HG03521 (cell line): Measurements from ENCODE around the gene GEMIN8.

Source experiments
- ATAC-seq: cut with Tn5 transposase; IDR thresholded peaks from one replicate; pipeline ENCODE4 v1.9.1; 2021; ENCODE audit warnings: mild to moderate bottlenecking, moderate library complexity; ENCODE audit not compliant: unreplicated experiment

The GEMIN8 gene, protein sequence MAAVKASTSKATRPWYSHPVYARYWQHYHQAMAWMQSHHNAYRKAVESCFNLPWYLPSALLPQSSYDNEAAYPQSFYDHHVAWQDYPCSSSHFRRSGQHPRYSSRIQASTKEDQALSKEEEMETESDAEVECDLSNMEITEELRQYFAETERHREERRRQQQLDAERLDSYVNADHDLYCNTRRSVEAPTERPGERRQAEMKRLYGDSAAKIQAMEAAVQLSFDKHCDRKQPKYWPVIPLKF

DNA sequence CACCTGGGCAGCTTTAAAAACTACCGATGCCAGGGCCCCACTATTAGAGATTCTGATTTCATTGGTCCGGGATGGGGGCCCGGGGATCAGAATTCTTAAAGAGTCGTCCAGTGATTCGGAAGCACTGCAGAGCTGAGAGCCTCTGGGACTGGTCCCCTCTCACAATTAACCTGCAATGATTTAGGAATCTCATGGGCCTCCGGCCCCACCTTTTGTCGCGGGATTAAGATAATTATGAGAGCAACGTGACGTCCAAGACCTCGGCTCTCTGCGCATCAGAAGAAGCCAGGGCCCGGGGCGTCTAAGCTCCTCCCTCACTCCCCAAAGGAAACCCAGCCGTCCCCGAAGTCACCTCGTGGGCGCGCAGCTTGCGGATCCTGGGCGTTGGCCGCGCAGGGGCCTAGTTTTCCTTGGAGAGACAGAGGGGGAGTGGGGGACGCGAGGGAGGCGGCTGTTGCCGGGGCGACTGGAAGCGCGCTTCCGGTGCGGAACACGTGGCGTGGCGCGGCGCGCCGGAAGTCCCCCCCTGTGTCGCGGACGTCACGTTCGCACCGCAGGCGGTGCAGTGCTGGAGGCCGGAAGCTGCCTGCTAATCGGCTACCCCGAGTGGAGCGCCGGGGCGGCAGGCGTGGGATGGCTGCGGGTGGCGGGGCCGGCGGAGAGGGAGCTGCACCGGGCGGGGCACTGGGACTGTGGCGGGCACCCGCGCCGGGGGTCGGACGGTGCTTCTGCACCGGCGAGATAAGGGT is at the start of gene GEMIN8:
Gene GEMIN8, minus strand, starts transcription at position 468 of the 749 bp plus-strand sequence. CDS start 8,414 bp downstream, outside the sequence.
- peak; percentile 94 for ATAC-seq

DNA sequence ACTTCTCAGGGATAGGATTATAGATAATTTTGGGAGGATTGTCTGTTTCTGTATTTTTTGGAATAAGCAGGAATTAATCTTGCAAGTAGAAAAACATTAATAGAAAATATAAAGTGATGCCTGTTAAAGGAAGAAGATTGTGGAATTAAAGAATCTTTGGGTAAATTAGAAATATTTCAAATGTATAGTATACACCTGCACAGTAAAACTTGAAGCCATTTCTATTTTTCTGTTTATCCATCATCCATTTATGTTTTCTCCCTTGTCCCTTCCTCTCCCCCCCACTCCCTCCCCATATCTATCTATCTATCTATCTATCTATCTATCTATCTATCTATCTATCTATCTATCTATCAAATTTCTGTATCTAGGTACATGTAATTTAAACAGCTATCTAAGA is 46.9 kb upstream of the GEMIN8 start:
- ATAC-seq = no peak

DNA sequence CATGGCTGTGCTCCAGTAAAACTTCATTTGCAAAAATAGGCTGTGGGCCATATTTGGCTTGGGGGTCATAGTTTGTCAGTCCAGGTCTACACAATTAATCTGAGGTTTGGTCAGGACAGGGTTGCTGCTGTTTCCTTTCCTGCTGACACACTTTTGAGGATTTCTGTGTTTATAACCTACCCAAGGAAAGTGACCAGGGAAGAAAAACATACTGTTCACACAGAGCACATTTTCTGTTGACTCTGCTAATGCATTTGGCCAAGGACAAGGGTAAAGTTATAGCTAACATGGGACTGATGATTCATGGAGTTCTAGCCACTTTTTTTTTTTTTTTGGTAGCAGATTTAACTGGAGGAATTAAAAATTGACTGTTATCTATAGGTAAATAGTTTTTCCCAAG is 43.9 kb upstream of the GEMIN8 start:
- no peak for ATAC-seq

GRCh38 chrX:14073071-14073470 is 43.4 kb upstream of the GEMIN8 start:
- ATAC-seq = no peak

GRCh38 chrX:14065800-14066199 is 36.1 kb upstream of the GEMIN8 start:
- no peak for ATAC-seq

DNA sequence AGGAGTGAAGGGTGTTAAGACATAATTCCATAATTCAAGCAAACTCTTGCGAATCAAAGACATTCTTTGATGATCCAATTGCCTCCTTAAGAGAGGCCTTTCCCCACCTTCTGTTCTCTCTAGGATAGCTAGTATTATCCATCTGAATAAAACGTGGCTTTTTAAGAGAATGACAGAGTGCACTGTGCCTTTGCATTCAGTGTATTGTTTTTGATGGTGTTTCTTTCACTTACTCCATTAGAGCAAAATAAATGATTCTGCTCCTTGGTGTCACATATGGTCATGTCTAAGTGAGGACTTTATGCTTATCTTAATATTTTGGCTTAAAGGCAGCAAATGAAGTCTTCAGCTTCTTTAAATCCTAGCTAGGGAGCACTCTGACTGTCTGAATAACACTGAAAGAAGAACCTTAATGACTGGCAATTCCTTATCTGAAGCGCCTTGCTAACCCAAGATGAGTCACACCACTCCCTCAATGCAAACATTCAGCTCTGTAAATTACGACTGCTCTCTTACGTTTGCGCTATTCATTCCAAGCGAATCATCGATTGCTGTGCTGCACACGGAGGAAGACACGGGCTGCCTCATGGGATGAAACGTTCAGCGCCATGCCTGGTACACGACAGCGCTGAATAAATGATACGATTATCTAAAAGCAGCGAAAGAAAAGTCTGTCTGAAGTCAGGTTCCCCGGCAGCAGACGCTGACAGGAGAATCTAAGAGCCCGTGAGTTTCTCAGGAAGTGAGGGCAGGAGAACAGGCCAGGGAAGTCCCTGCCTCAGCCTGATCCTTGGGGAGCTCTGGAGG is 35.1 kb upstream of the GEMIN8 start:
- ATAC-seq = no peak

GRCh38 chrX:14062524-14062923 is 32.8 kb upstream of the GEMIN8 start:
- no peak for ATAC-seq

DNA sequence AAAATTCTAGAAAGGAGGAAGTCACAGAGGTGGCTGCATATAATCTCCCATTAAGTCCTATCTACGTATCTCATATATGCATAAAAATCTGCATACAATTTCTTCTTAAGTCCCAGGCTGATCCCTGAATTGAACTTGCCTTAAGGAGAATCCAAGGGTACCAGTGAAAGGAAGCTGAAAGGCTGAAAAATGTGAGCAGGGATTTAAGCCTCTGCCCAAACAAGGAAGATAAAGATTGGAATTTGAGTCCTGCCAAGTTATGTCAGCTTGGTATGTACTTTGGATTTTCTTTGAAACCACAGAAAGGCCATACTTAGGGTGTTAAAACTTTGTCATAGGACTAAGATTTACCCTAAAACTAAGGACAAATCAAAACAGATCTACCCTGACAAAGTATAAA is 26.5 kb upstream of the GEMIN8 start:
- ATAC-seq = no peak

- no peak for ATAC-seq
Observed at GRCh38 chrX:14051416-14051815, 21.7 kb upstream of the GEMIN8 start.

DNA sequence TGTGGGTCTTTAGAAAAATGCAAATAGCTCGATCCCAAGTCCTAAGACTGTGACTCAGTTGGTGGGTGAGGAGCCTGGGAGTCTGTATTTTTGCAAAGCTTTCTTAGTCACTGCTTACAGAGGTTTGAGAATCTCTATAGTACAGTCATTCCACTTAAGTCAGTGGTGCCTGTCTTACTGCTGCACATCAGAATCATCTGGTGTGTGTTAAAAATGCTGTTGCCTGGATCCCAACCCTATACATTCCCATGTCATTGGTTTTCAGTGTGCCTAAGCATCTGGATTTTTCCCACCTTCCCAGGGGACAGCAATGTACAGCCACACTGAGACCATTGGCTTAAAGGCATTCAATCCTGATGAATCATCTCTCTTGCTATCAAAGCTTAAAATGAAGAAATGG is 21.0 kb upstream of the GEMIN8 start:
- no peak for ATAC-seq

GRCh38 chrX:14043209-14043608 is 13.5 kb upstream of the GEMIN8 start:
- ATAC-seq = no peak

- ATAC-seq = peak; percentile 59
Observed at GRCh38 chrX:14039344-14039743, 9.7 kb upstream of the GEMIN8 start.

DNA sequence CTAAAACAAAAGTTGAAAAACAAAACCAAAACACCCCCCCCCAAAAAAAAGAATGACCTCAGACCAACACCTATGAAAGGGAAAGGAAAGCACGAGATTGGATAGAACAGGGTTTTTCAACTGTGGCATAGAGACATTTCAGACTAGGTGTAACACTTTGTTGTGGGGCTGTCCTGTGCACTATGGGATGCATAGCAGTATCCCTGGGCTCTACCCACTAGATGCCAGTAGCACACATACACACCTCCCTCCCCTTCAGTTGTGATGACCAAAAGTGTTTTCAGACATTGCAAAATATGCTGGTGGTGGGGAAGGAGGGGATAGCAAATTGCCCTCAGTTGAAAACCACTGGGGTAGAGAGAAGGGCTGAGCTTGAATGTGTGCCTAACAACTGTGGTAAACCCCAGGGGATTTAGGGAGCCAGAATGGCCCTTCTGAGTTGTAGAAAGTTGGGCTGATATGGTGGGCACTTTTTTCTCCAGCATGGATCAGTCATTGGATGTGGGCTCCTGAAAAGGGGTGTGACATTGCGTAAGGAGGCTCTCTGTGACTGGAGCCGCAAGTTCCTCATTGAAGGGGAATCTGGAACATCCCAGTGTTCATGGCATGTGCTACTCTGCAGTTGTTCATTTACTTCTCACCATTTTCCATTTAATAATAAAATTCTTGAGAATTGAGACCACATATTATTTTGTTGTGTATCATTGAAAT is 8.8 kb upstream of the GEMIN8 start:
- no peak for ATAC-seq

DNA sequence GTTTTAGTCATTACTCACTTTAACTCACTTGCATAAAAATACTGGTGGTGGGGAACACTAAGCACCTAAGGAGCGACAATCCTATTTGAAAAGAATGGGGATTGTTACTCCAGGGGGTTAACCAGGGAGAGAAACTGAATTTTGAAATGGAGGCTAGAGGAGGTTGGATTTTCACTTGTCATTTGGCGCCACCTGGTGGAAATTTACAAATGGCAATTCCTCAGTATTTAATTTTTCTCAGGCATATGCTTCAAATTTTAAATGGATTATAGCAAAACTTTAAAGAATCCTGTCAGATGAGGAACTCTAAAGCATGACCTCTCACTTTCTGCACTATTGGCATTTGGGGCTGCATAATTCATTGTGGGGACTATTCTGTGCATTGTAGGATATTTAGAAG is 2.7 kb upstream of the GEMIN8 start:
- ATAC-seq = no peak

DNA sequence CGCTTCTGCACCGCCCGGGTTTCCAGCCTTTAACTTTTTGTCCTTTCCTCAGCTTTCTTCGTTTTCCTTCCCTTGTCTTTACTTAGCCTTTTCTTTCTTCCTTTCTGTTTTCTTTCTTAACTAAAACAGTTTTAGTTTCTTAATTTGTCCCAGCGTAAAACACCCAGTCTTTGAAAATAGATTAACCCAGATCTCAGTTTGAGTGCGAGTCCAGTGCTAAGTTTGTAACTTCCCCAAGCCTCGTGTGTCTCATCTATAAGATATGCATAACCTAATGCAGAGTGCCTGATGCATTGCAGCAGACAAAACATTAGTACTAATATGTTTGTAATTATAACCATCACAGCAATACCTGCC is 460 bp upstream of the GEMIN8 start:
- no peak for ATAC-seq

GRCh38 chrX:14029039-14029424 is 660 bp downstream of the GEMIN8 start:
- ATAC-seq = no peak

- no peak for ATAC-seq
Observed at GRCh38 chrX:14028473-14028872, 1.2 kb downstream of the GEMIN8 start.

- peak; percentile 31 for ATAC-seq
Observed at GRCh38 chrX:14027511-14028019, 2.1 kb downstream of the GEMIN8 start.

- no peak for ATAC-seq
Observed at GRCh38 chrX:14027036-14027435, 2.7 kb downstream of the GEMIN8 start.

GRCh38 chrX:14026121-14026520 is 3.6 kb downstream of the GEMIN8 start:
- ATAC-seq = no peak

DNA sequence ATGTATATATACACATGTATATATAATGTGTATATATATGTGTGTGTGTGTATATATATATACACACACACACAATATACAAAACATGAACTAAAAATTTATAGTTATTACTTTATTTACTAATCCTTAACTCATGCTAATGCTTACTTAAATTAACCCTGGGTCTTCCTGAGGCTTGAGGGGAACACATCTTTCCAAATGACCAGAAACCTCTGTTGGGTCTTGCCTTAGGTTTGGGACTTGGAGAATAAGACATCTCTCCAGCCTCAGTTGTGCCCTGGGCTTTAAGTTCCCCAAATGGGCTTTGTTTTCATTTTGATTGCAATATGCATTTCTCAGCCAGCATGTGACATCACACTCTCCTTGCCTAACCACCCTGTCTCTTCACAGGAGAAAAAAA is 7.7 kb downstream of the GEMIN8 start:
- ATAC-seq = no peak
